PC-3 (cell line): ENCODE data around the gene CANT1. TPM values are rescaled to one million over a fixed set of nuclear protein-coding genes. Genes with fewer than 3 reads are reported as not detected.

Experiments used
- ATAC-seq: fragments of 200-7000 bp; cut with Tn5 transposase; 2 replicates; pipeline ENCODE4 v1.9.1; 2020; ENCODE audit warnings: mild to moderate bottlenecking, moderate library complexity
- BruUV-seq: library from RNA; stranded (reverse); fragments of 400-500 nt; replicated peaks from 2 replicates; lab custom pipeline; 2021; lab: Mats Ljungman, UMichigan
- CTCF ChIA-PET: fragments of 300-600 bp; sonication (Branson Sonifier 250); formaldehyde crosslinking; loops from one replicate; lab custom pipeline; 2022; ENCODE audit warnings: antibody characterized with exemption; lab: Charles Lee
- POLR2A ChIA-PET: fragments of 300-600 bp; sonication (Branson Sonifier 250); formaldehyde crosslinking; loops from one replicate; lab custom pipeline; 2022; ENCODE audit warnings: antibody characterized with exemption; ENCODE audit not compliant: unreplicated experiment; lab: Charles Lee
- DNase-seq: peaks from one replicate; pipeline ENCODE4 v3.0.0-alpha.2; 2015
- H2AFZ ChIP-seq: fragments of 300-600 bp; sonication (generic); 2 replicates; pipeline ENCODE4 v1.6.0; 2016; ENCODE audit warnings: antibody characterized with exemption, low read length
- H3F3A ChIP-seq: fragments of 300-600 bp; sonication (generic); one replicate; pipeline ENCODE4 v1.6.0; 2017; ENCODE audit warnings: antibody characterized with exemption, low read length, control low read depth, mild to moderate bottlenecking; ENCODE audit not compliant: unreplicated experiment
- H3K27ac ChIP-seq: fragments of 300-600 bp; sonication (generic); 2 replicates; pipeline ENCODE4 v1.5.1; 2016; ENCODE audit warnings: mild to moderate bottlenecking, low read length
- H3K27me3 ChIP-seq: fragments of 300-600 bp; sonication (generic); 2 replicates; pipeline ENCODE4 v1.6.1; 2016; ENCODE audit warnings: low read length, mixed read lengths
- H3K36me3 ChIP-seq: fragments of 300-600 bp; sonication (generic); 2 replicates; pipeline ENCODE4 v1.6.1; 2016; ENCODE audit warnings: low read depth, mixed run types, low read length, mixed read lengths
- H3K4me1 ChIP-seq: fragments of 300-600 bp; sonication (generic); 2 replicates; pipeline ENCODE4 v1.5.1; 2016; ENCODE audit warnings: low read length; ENCODE audit not compliant: insufficient read depth
- H3K4me2 ChIP-seq: fragments of 300-600 bp; sonication (generic); 2 replicates; pipeline ENCODE4 v1.6.0; 2016; ENCODE audit warnings: low read length
- H3K4me3 ChIP-seq: fragments of 300-600 bp; sonication (generic); 2 replicates; pipeline ENCODE4 v1.5.1; 2016; ENCODE audit warnings: mild to moderate bottlenecking, low read length, mixed read lengths
- H3K79me2 ChIP-seq: fragments of 300-600 bp; sonication (generic); 2 replicates; pipeline ENCODE4 v1.6.1; 2017; ENCODE audit warnings: low read length, mixed read lengths
- H3K9ac ChIP-seq: fragments of 300-600 bp; sonication (generic); 2 replicates; pipeline ENCODE4 v1.6.0; 2016; ENCODE audit warnings: mild to moderate bottlenecking, low read length
- H3K9me2 ChIP-seq: fragments of 300-600 bp; sonication (generic); replicated peaks from 2 replicates; pipeline ENCODE4 v1.6.1; 2016; ENCODE audit warnings: mixed run types, low read length, mixed read lengths
- H3K9me3 ChIP-seq: fragments of 300-600 bp; sonication (generic); 2 replicates; pipeline ENCODE4 v1.6.1; 2016; ENCODE audit warnings: low read length, mixed read lengths
- H4K20me1 ChIP-seq: fragments of 300-600 bp; sonication (generic); 2 replicates; pipeline ENCODE4 v1.6.1; 2016; ENCODE audit warnings: low read length, mixed read lengths
- EZH2 ChIP-seq: fragments of 300-600 bp; sonication (generic); IDR thresholded peaks from one replicate; pipeline ENCODE4 v1.6.1; 2017; ENCODE audit warnings: antibody characterized with exemption, mild to moderate bottlenecking, low read length; ENCODE audit not compliant: unreplicated experiment
- EZH2phosphoT487 ChIP-seq: fragments of 300-600 bp; sonication (generic); IDR thresholded peaks from 2 replicates; pipeline ENCODE4 v1.6.1; 2018; ENCODE audit warnings: mild to moderate bottlenecking, antibody characterized with exemption, low read length, borderline replicate concordance
- intact Hi-C: fragments of 100-400 bp; cut with micrococcal nuclease; formaldehyde crosslinking; loops from 2 replicates; pipeline ENCODE4 v1.9.0; 2023
- total RNA-seq: library from RNA; depleted of rRNA; stranded (reverse); fragments of >200 nt; gene quantifications from 2 replicates; pipeline ENCODE4 v1.2.3, GENCODE V29; 2014
- TF ChIP-seq, protein P1 (sequence below): fragments of 300-600 bp; sonication (generic); conservative IDR thresholded peaks from 2 replicates; pipeline ENCODE4 v1.5.1; 2017; ENCODE audit warnings: antibody characterized with exemption, low read depth, mild to moderate bottlenecking, low read length

CANT1 gene
- total RNA-seq, 1 experiment from 2014 or later = 191 TPM

DNA sequence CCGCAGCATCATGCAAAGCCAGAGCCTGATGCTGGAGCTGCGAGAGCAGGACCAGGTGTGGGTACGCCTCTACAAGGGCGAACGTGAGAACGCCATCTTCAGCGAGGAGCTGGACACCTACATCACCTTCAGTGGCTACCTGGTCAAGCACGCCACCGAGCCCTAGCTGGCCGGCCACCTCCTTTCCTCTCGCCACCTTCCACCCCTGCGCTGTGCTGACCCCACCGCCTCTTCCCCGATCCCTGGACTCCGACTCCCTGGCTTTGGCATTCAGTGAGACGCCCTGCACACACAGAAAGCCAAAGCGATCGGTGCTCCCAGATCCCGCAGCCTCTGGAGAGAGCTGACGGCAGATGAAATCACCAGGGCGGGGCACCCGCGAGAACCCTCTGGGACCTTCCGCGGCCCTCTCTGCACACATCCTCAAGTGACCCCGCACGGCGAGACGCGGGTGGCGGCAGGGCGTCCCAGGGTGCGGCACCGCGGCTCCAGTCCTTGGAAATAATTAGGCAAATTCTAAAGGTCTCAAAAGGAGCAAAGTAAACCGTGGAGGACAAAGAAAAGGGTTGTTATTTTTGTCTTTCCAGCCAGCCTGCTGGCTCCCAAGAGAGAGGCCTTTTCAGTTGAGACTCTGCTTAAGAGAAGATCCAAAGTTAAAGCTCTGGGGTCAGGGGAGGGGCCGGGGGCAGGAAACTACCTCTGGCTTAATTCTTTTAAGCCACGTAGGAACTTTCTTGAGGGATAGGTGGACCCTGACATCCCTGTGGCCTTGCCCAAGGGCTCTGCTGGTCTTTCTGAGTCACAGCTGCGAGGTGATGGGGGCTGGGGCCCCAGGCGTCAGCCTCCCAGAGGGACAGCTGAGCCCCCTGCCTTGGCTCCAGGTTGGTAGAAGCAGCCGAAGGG lies 38.6 kb upstream of the CANT1 start:
- no TSS peak for BruUV-seq
- Histone ChIP-seq H3K4me1 (no peaks in the 10 kb centered on the region), H3K9me3 (no peaks in the 10 kb centered on the region), H2AFZ (no peak overlapping the region), H4K20me1 (no peaks in the 10 kb centered on the region), H3K4me3 (no peak overlapping the region), H3K27ac (no peak overlapping the region), H3K27me3 (no peaks in the 10 kb centered on the region), H3K4me2 (no peak overlapping the region), H3K36me3 (no peaks in the 10 kb centered on the region), H3K9ac (no peak overlapping the region), H3K9me2 (no peaks in the 10 kb centered on the region), H3K79me2 (no peaks in the 10 kb centered on the region), H3F3A (no peaks in the 10 kb centered on the region)
- POLR2A ChIA-PET = no interaction called here
- CTCF ChIA-PET = interaction anchor here (0.6 kb wide), 2 partner anchors 30 to 170 kb away, joined by 3 read pairs; no protein-coding TSS in a partner anchor
- TF ChIP-seq, protein P1, sequence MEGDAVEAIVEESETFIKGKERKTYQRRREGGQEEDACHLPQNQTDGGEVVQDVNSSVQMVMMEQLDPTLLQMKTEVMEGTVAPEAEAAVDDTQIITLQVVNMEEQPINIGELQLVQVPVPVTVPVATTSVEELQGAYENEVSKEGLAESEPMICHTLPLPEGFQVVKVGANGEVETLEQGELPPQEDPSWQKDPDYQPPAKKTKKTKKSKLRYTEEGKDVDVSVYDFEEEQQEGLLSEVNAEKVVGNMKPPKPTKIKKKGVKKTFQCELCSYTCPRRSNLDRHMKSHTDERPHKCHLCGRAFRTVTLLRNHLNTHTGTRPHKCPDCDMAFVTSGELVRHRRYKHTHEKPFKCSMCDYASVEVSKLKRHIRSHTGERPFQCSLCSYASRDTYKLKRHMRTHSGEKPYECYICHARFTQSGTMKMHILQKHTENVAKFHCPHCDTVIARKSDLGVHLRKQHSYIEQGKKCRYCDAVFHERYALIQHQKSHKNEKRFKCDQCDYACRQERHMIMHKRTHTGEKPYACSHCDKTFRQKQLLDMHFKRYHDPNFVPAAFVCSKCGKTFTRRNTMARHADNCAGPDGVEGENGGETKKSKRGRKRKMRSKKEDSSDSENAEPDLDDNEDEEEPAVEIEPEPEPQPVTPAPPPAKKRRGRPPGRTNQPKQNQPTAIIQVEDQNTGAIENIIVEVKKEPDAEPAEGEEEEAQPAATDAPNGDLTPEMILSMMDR = no peak
- TF ChIP-seq EZH2phosphoT487 (no peak), EZH2 (no peak)
- ATAC-seq (no peak), DNase-seq (peak; percentile 22)
- intact Hi-C loops = no loop called here

DNA sequence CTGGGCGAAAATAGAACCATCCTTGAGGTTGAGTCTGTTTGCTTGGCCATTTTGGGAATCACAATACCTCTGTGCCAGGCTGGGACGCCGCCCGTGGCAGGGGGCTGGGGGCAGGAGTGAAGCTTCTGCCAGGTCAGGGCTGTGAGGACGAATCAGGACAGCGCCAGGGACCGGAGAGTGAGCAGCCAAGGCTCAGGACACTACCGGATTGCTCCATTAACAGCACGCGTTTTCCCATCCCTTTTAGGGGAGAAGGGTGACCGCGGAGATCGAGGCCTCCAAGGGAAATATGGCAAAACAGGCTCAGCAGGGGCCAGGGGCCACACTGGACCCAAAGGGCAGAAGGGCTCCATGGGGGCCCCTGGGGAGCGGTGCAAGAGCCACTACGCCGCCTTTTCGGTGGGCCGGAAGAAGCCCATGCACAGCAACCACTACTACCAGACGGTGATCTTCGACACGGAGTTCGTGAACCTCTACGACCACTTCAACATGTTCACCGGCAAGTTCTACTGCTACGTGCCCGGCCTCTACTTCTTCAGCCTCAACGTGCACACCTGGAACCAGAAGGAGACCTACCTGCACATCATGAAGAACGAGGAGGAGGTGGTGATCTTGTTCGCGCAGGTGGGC lies 37.8 kb upstream of the CANT1 start:
- Histone ChIP-seq H3K27me3 (no peaks in the 10 kb centered on the region), H3K79me2 (no peaks in the 10 kb centered on the region), H3K4me1 (no peaks in the 10 kb centered on the region), H4K20me1 (no peaks in the 10 kb centered on the region), H3K9me3 (no peaks in the 10 kb centered on the region), H3K27ac (no peak overlapping the region), H3K4me2 (no peak overlapping the region), H3K9me2 (no peaks in the 10 kb centered on the region), H2AFZ (no peak overlapping the region), H3F3A (no peaks in the 10 kb centered on the region), H3K36me3 (no peaks in the 10 kb centered on the region), H3K9ac (no peak overlapping the region), H3K4me3 (no peak overlapping the region)
- CTCF ChIA-PET = no interaction called here
- intact Hi-C loops = no loop called here
- POLR2A ChIA-PET = no interaction called here
- ATAC-seq = no peak
- DNase-seq = no peak
- BruUV-seq = TSS peak; percentile 28
- TF ChIP-seq EZH2 (no peak), EZH2phosphoT487 (no peak)
- TF ChIP-seq, protein P1 = no peak

DNA sequence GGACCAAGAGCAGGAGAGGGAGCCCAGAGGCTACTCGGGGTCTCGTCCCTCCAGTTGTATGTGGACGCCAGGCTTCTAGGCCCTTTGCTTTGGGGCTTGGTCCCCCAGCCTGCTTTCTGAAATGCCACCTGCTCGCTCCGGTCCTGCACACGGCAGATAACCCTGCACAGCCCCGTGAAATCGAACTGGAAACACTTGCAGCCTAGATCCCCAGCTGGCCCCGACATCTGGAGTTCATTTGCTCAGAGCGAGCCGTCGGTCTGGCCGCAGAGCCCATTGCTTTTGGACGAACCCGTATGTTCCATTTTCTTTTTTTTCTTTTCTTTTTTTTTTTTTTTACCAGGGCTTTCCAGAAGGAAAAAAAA lies 37.3 kb upstream of the CANT1 start:
- H3K9me2 ChIP-seq = no peaks in the 10 kb centered on the region
- DNase-seq (no peak), ATAC-seq (no peak)
- no peaks in the 10 kb centered on the region for H3K36me3 ChIP-seq
- H4K20me1 ChIP-seq = no peaks in the 10 kb centered on the region
- CTCF ChIA-PET = no interaction called here
- no peak overlapping the region for H3K4me2 ChIP-seq
- no TSS peak for BruUV-seq
- no peak overlapping the region for H3K4me3 ChIP-seq
- intact Hi-C loops = loop anchor here (1.0 kb wide), 2 partner anchors 28 to 35 kb away; no protein-coding TSS in a partner anchor
- no peak overlapping the region for H3K9ac ChIP-seq
- no peak overlapping the region for H3K27ac ChIP-seq
- POLR2A ChIA-PET = no interaction called here
- TF ChIP-seq EZH2 (no peak), EZH2phosphoT487 (no peak)
- TF ChIP-seq, protein P1 = no peak
- no peaks in the 10 kb centered on the region for H3K9me3 ChIP-seq
- H3K79me2 ChIP-seq = no peaks in the 10 kb centered on the region
- no peak overlapping the region for H2AFZ ChIP-seq
- no peaks in the 10 kb centered on the region for H3K27me3 ChIP-seq
- H3K4me1 ChIP-seq = peaks cover 4% of the 10 kb centered on the region; the same call in 1 of the 2 replicates
- no peaks in the 10 kb centered on the region for H3F3A ChIP-seq
